ENCODE measurements around the gene SGK1.

DNA sequence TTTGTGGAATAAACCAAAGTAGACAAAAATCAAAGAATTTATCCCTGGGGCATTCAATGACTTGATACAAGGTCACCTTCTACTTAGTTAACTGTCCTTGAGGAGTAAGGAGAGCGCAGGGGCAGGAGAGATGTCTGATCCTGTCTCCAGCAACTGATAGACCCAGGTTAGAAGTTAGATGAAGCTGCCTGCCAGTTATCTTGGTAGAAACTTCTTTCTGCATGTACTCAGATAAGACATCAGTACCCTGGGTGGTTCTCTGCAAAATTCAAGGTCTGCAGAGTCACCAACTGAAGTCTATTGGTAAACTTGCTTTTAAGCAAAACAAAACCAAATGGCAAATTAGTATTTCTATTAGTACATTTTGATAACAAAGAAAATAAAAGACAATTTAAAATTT is 2.7 kb downstream of the SGK1 start:
- TF ChIP-seq, protein P1, sequence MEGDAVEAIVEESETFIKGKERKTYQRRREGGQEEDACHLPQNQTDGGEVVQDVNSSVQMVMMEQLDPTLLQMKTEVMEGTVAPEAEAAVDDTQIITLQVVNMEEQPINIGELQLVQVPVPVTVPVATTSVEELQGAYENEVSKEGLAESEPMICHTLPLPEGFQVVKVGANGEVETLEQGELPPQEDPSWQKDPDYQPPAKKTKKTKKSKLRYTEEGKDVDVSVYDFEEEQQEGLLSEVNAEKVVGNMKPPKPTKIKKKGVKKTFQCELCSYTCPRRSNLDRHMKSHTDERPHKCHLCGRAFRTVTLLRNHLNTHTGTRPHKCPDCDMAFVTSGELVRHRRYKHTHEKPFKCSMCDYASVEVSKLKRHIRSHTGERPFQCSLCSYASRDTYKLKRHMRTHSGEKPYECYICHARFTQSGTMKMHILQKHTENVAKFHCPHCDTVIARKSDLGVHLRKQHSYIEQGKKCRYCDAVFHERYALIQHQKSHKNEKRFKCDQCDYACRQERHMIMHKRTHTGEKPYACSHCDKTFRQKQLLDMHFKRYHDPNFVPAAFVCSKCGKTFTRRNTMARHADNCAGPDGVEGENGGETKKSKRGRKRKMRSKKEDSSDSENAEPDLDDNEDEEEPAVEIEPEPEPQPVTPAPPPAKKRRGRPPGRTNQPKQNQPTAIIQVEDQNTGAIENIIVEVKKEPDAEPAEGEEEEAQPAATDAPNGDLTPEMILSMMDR (IDR thresholded peaks at IDR 0.05) = no peak
- no peak for TF ChIP-seq POLR2A (IDR thresholded peaks at IDR 0.05)
